HG03280 (cell line): ENCODE measurements around the gene ZSWIM5.
"Not testable (repeated sequence)": the region's sequence is repeated elsewhere in the genome, so short reads cannot be mapped to it uniquely, and the experiment has no call there.

Source experiments
- ATAC-seq: cut with Tn5 transposase; IDR thresholded peaks from one replicate; pipeline ENCODE4 v1.9.1; 2021; ENCODE audit warnings: mild to moderate bottlenecking, moderate library complexity; ENCODE audit not compliant: unreplicated experiment

ZSWIM5 gene

GRCh38 chr1:45008516-45008915 is 197.9 kb downstream of the ZSWIM5 start:
- no peak for ATAC-seq

- ATAC-seq = no peak
These were observed 198.3 kb downstream of the ZSWIM5 start for GRCh38 chr1:45008076-45008475.

- no peak for ATAC-seq
These were observed 199.1 kb downstream of the ZSWIM5 start for GRCh38 chr1:45007311-45007710.

- no peak for ATAC-seq
These were observed 200.6 kb downstream of the ZSWIM5 start for GRCh38 chr1:45005761-45006160.

- ATAC-seq = no peak
These were observed 202.0 kb downstream of the ZSWIM5 start for GRCh38 chr1:45004281-45004920.

- no peak for ATAC-seq
These were observed 202.7 kb downstream of the ZSWIM5 start for GRCh38 chr1:45003741-45004140.

- ATAC-seq = no peak
These were observed 203.5 kb downstream of the ZSWIM5 start for GRCh38 chr1:45002650-45003645.

GRCh38 chr1:45001576-45001975 is 204.8 kb downstream of the ZSWIM5 start:
- ATAC-seq = not testable (repeated sequence)

- ATAC-seq = no peak
These were observed 205.4 kb downstream of the ZSWIM5 start for GRCh38 chr1:45001011-45001481.

- ATAC-seq = no peak
These were observed 207.2 kb downstream of the ZSWIM5 start for GRCh38 chr1:44999232-44999631.

- no peak for ATAC-seq
These were observed 210.8 kb downstream of the ZSWIM5 start for GRCh38 chr1:44995467-44996238.

- ATAC-seq = no peak
These were observed 212.0 kb downstream of the ZSWIM5 start for GRCh38 chr1:44994309-44994898.

- ATAC-seq = no peak
These were observed 217.8 kb downstream of the ZSWIM5 start for GRCh38 chr1:44988531-44989156.

- peak; percentile 6 for ATAC-seq
These were observed 220.6 kb downstream of the ZSWIM5 start for GRCh38 chr1:44985747-44986359.

GRCh38 chr1:44977372-44977771 is 229.0 kb downstream of the ZSWIM5 start:
- ATAC-seq = not testable (repeated sequence)

GRCh38 chr1:44976252-44976651 is 230.2 kb downstream of the ZSWIM5 start:
- ATAC-seq = no peak

- ATAC-seq = no peak
These were observed 232.8 kb downstream of the ZSWIM5 start for GRCh38 chr1:44973645-44974044.

GRCh38 chr1:44970317-44970716 is 236.1 kb downstream of the ZSWIM5 start:
- no peak for ATAC-seq
